ENCODE results near the gene TTC34. TPM values are rescaled to one million over a fixed set of nuclear protein-coding genes. Genes with fewer than 3 reads are reported as not detected.

Gene TTC34
- total and polyA plus RNA-seq, 2 donors (not counting 1 experiment from before 2014, with no cell fraction given) = 0.05 to 0.17 TPM

GRCh38 chr1:2646837-2647236, 154.7 kb downstream of the TTC34 start:
- no peak overlapping the region for H3K4me2 ChIP-seq (ENCODE audit: extremely low read depth, insufficient read depth, low read length)
- no peaks in the 10 kb centered on the region for H3K27me3 ChIP-seq (ENCODE audit: control insufficient read depth, insufficient read depth, low read length)
- H4K20me1 ChIP-seq (ENCODE audit: control insufficient read depth, extremely low read depth, insufficient read depth, low read length) = no peaks in the 10 kb centered on the region
- no peaks in the 10 kb centered on the region for H3K79me2 ChIP-seq (ENCODE audit: control insufficient read depth, insufficient read depth, low read length)
- H3K27ac ChIP-seq (ENCODE audit: insufficient read depth, low read length) = no peak overlapping the region
- H3K9me3 ChIP-seq (ENCODE audit: control insufficient read depth, insufficient read depth, low read depth, low read length) = no peaks in the 10 kb centered on the region
- H3K4me1 ChIP-seq (ENCODE audit: control insufficient read depth, extremely low read depth, insufficient read depth, low read length) = peaks cover 1% of the 10 kb centered on the region
- no peak overlapping the region for H3K9ac ChIP-seq (ENCODE audit: insufficient read depth, low read length)
- no peak overlapping the region for H2AFZ ChIP-seq (ENCODE audit: low read length)
- H3K36me3 ChIP-seq (ENCODE audit: control insufficient read depth, insufficient read depth, low read length) = no peaks in the 10 kb centered on the region
- DNase-seq (ENCODE audit: low read depth in 2 of 2) = no peak
- TF ChIP-seq CTCF (conservative IDR thresholded peaks at IDR 0.05 in 1 of 2, IDR thresholded peaks at IDR 0.05 in 1 of 2; ENCODE audit: low read depth in 1 of 2, low read length in 2 of 2) (no peak), EZH2 (IDR thresholded peaks at IDR 0.05; ENCODE audit: low read length, missing control alignments) (no peak)
- no peak overlapping the region for H3K4me3 ChIP-seq (replicated peaks in 1 of 4; ENCODE audit: control extremely low read depth in 1 of 4, insufficient read depth in 1 of 4, low read depth in 3 of 4, low read length in 4 of 4)

GRCh38 chr1:2645776-2646175, 155.7 kb downstream of the TTC34 start:
- Histone ChIP-seq H3K36me3 (ENCODE audit: control insufficient read depth, insufficient read depth, low read length) (no peaks in the 10 kb centered on the region), H3K27me3 (ENCODE audit: control insufficient read depth, insufficient read depth, low read length) (no peaks in the 10 kb centered on the region), H4K20me1 (ENCODE audit: control insufficient read depth, extremely low read depth, insufficient read depth, low read length) (no peaks in the 10 kb centered on the region), H3K27ac (ENCODE audit: insufficient read depth, low read length) (no peak overlapping the region), H3K4me1 (ENCODE audit: control insufficient read depth, extremely low read depth, insufficient read depth, low read length) (peaks cover 2% of the 10 kb centered on the region), H3K4me2 (ENCODE audit: extremely low read depth, insufficient read depth, low read length) (no peak overlapping the region), H3K9me3 (ENCODE audit: control insufficient read depth, insufficient read depth, low read depth, low read length) (no peaks in the 10 kb centered on the region), H2AFZ (ENCODE audit: low read length) (no peak overlapping the region), H3K9ac (ENCODE audit: insufficient read depth, low read length) (no peak overlapping the region), H3K4me3 (replicated peaks in 1 of 4; ENCODE audit: control extremely low read depth in 1 of 4, insufficient read depth in 1 of 4, low read depth in 3 of 4, low read length in 4 of 4) (no peak overlapping the region), H3K79me2 (ENCODE audit: control insufficient read depth, insufficient read depth, low read length) (no peaks in the 10 kb centered on the region)
- no peak for TF ChIP-seq CTCF (conservative IDR thresholded peaks at IDR 0.05 in 1 of 2, IDR thresholded peaks at IDR 0.05 in 1 of 2; ENCODE audit: low read depth in 1 of 2, low read length in 2 of 2)
- no peak for TF ChIP-seq EZH2 (IDR thresholded peaks at IDR 0.05; ENCODE audit: low read length, missing control alignments)
- DNase-seq (ENCODE audit: low read depth in 2 of 2) = no peak

- no peak for TF ChIP-seq CTCF (conservative IDR thresholded peaks at IDR 0.05 in 1 of 2, IDR thresholded peaks at IDR 0.05 in 1 of 2; ENCODE audit: low read depth in 1 of 2, low read length in 2 of 2)
- no peak for TF ChIP-seq EZH2 (IDR thresholded peaks at IDR 0.05; ENCODE audit: low read length, missing control alignments)
- no peak overlapping the region for H2AFZ ChIP-seq (ENCODE audit: low read length)
- H3K4me3 ChIP-seq (replicated peaks in 1 of 4; ENCODE audit: control extremely low read depth in 1 of 4, insufficient read depth in 1 of 4, low read depth in 3 of 4, low read length in 4 of 4) = no peak overlapping the region
- H3K27me3 ChIP-seq (ENCODE audit: control insufficient read depth, insufficient read depth, low read length) = no peaks in the 10 kb centered on the region
- no peaks in the 10 kb centered on the region for H4K20me1 ChIP-seq (ENCODE audit: control insufficient read depth, extremely low read depth, insufficient read depth, low read length)
- no peak overlapping the region for H3K27ac ChIP-seq (ENCODE audit: insufficient read depth, low read length)
- H3K4me1 ChIP-seq (ENCODE audit: control insufficient read depth, extremely low read depth, insufficient read depth, low read length) = peaks cover 2% of the 10 kb centered on the region
- H3K79me2 ChIP-seq (ENCODE audit: control insufficient read depth, insufficient read depth, low read length) = no peaks in the 10 kb centered on the region
- H3K9ac ChIP-seq (ENCODE audit: insufficient read depth, low read length) = no peak overlapping the region
- H3K9me3 ChIP-seq (ENCODE audit: control insufficient read depth, insufficient read depth, low read depth, low read length) = no peaks in the 10 kb centered on the region
- no peaks in the 10 kb centered on the region for H3K36me3 ChIP-seq (ENCODE audit: control insufficient read depth, insufficient read depth, low read length)
- H3K4me2 ChIP-seq (ENCODE audit: extremely low read depth, insufficient read depth, low read length) = no peak overlapping the region
- no peak for DNase-seq (ENCODE audit: low read depth in 2 of 2)
These were observed 156.3 kb downstream of the TTC34 start for GRCh38 chr1:2645143-2645542.

Measured in fibroblast of lung (primary cell).